ENCODE measurements around the gene FAT2.

DNA sequence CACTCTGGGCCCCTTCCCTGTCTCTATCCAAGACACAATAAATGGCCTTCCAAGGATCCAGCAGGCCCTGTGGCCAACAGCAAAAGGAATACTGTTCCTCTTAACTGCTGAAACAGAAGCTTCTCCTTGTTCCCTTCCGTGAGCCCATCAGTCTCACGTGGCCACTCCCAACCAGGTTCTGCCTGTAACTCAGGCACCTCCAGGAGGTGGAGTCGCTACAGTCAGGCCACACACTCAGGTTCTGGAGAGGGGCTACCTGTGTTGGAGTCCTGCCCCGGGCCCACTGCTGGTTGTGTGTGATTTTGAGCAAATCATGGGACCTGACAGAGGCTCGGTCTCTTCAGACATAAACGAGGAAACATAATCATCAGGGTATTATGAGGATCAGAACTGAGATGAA lies 10.3 kb downstream of the FAT2 start:
- TF ChIP-seq POLR2AphosphoS5 (IDR thresholded peaks at IDR 0.05) (no peak), POLR2A (IDR thresholded peaks at IDR 0.05) (no peak)
- TF ChIP-seq, protein P1, sequence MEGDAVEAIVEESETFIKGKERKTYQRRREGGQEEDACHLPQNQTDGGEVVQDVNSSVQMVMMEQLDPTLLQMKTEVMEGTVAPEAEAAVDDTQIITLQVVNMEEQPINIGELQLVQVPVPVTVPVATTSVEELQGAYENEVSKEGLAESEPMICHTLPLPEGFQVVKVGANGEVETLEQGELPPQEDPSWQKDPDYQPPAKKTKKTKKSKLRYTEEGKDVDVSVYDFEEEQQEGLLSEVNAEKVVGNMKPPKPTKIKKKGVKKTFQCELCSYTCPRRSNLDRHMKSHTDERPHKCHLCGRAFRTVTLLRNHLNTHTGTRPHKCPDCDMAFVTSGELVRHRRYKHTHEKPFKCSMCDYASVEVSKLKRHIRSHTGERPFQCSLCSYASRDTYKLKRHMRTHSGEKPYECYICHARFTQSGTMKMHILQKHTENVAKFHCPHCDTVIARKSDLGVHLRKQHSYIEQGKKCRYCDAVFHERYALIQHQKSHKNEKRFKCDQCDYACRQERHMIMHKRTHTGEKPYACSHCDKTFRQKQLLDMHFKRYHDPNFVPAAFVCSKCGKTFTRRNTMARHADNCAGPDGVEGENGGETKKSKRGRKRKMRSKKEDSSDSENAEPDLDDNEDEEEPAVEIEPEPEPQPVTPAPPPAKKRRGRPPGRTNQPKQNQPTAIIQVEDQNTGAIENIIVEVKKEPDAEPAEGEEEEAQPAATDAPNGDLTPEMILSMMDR (IDR thresholded peaks at IDR 0.05) = no peak
